Esophagus muscularis mucosa (tissue), 3 donors: Measurements from ENCODE around the gene MEIS1.

Experiments
- POLR2A ChIP-seq: fragments of 450-650 bp; IDR thresholded peaks from one replicate; pipeline ENCODE4 v1.6.1; 2017; ENCODE audit warnings: antibody characterized with exemption, moderate library complexity, mild to moderate bottlenecking, low read depth
- TF ChIP-seq, protein P1 (sequence below), 3 experiments: fragments of 200-600 bp in 2 of 3; fragments of 450-650 bp in 1 of 3; sonication (generic) in 2 of 3; IDR thresholded peaks; one replicate each; pipeline ENCODE4 v1.5.1; 2017 to 2019; ENCODE audit warnings: antibody characterized with exemption in 3 of 3, mild to moderate bottlenecking in 2 of 3, moderate library complexity in 1 of 3

GRCh38 chr2:66438498-66438833 lies 3.5 kb downstream of the MEIS1 start:
- no peak for TF ChIP-seq POLR2A
- TF ChIP-seq, protein P1, sequence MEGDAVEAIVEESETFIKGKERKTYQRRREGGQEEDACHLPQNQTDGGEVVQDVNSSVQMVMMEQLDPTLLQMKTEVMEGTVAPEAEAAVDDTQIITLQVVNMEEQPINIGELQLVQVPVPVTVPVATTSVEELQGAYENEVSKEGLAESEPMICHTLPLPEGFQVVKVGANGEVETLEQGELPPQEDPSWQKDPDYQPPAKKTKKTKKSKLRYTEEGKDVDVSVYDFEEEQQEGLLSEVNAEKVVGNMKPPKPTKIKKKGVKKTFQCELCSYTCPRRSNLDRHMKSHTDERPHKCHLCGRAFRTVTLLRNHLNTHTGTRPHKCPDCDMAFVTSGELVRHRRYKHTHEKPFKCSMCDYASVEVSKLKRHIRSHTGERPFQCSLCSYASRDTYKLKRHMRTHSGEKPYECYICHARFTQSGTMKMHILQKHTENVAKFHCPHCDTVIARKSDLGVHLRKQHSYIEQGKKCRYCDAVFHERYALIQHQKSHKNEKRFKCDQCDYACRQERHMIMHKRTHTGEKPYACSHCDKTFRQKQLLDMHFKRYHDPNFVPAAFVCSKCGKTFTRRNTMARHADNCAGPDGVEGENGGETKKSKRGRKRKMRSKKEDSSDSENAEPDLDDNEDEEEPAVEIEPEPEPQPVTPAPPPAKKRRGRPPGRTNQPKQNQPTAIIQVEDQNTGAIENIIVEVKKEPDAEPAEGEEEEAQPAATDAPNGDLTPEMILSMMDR (IDR thresholded peaks at IDR 0.05), result no peak
